ENCODE data around the gene ZNF423.

ZNF423 gene

GRCh38 chr16:49483251-49483650 lies 372.7 kb downstream of the ZNF423 start:
- no peak for DNase-seq

- DNase-seq, result no peak
These were observed 373.2 kb downstream of the ZNF423 start for GRCh38 chr16:49482690-49483089.

GRCh38 chr16:49478616-49479015 lies 377.3 kb downstream of the ZNF423 start:
- no peak for DNase-seq

- no peak for DNase-seq
These were observed 377.8 kb downstream of the ZNF423 start for GRCh38 chr16:49478107-49478506.

GRCh38 chr16:49477250-49477895 lies 378.5 kb downstream of the ZNF423 start:
- no peak for DNase-seq

DNA sequence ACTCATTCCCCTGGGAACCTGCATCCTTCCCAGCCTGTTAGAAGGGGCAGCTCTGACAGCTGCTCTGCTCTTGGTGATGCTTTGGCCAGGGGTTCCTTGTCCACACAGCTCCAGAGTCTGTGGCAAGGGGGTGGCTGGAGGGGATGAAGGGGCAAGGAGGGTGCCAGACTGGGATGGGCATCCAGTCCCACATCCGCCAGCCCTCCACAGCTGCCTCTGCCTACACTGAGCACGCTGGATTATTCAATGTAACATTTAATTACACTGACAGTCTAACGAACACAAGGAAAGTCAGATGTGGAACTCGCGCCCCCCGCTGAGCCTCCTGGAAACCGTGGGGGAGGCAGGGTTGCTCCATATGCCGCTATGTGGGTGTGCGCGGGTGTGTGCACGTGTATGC lies 381.2 kb downstream of the ZNF423 start:
- peak; percentile 67 for DNase-seq

GRCh38 chr16:49473773-49474172 lies 382.1 kb downstream of the ZNF423 start:
- no peak for DNase-seq

DNA sequence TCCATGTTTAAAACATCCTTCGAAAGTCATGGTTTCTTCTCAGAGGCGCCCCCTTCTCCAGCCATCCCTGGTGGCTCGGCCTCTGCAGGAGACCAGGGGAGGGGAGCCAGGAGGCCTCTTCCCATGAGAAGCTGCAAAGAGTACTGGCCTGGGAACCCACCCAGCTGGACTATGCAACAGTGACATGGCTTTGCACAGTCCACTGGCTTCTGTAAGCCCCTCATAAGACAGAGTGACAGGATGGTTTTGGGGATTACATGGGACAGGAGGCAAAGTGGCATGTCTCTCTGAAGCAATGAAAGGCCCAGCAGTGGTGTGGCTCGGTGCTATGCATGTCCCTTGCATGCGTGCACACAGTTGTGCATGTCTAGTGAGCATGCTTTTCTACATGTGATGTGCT lies 382.8 kb downstream of the ZNF423 start:
- no peak for DNase-seq

- DNase-seq, result peak; percentile 81
These were observed 383.3 kb downstream of the ZNF423 start for GRCh38 chr16:49472598-49472997.

DNA sequence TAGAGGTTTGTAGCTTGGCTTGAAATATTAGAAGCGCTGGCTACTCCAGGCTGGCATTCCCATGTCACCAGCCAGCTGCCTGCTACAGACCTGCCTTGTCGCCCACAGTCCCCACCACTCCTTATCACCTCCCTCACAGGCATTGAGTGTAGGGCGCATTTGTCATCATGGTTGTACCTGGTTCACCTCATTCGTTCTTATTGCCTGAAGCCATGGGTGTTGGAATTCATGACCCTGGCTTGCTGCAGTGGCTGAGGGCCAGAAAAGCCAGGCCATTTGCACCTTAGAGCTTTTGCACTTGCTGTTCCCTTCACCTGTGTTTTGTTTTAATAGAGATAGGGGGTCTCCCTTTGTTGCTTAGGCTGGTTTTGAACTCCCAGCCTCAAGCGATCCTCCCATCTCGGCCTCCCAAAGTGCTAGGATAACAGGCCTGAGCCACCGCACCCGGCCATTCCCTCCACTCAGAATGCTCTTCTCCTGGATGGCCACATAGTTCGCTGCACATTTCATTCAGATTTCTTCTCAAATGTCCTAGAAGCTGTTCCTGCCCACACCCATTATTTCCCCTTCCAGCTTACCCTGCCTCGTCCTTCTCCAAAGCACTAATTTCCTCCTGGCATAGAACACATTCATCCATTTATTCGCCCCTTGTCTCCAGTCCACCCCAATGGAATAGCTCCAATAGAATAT lies 384.7 kb downstream of the ZNF423 start:
- no peak for DNase-seq

DNA sequence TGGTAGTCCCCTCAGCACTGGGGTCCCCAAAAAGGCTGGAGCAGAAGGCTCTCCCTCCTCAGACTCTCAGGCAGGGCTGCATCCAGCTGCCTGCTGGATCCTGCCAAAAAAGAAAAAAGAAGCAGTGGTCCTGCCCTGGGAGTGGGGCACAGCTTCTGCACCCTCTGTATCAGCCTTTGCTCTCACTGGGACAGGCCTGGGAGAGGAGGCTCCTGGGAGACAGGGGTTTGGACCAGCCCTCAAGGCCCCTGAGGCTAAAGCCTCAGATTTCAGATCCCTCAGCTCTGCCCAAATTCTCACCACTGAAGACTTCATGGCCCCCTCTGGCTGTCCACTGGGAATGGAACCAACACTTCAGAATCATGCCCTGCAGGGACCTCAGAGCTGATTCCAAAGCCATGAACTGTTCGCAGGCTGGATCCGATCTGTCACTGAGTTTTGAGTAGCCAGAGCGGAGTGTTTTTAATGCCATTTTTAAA lies 385.4 kb downstream of the ZNF423 start:
- no peak for DNase-seq

DNA sequence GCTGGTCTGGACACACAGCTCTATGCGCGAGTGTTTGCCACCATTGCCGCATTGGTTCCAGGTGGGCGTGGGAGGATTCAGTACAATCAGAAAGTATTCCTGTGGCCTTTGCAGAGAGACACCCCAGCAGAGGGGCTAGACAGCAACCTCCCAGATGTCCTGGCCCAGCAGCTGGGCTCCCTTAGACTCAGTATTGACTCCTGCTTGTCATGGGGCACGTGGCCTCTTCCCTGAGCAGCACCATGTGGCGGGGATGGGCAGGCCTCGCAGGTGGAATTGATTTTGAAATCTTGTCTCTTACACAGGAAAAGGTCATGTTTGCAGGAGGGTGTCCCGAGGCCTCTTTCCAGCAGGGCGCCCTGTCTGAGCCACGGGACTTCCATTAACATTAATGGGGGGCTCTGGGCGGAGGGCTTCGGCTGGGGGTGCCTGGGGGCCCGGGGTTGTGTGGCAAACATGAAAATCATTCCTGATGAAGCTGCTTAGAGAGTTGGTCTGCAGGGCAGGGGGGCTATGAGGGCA lies 385.9 kb downstream of the ZNF423 start:
- DNase-seq, result no peak

DNA sequence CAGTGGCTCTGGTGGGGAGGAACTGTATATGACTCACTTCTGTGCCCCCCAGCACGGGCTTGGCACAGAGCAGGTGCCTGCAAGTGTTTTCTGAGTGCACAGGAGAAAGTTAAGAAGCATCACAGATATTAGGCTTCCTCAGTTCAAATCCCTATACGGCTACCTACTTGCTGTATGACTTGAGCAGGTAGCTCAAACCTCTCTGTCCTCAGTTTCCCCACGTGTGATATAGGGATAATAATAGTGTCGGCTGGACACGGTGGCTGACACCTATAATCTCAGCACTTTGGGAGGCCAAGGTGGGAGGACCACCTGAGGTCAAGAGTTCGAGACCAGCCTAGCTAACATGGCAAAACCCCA lies 386.6 kb downstream of the ZNF423 start:
- DNase-seq, result no peak

DNA sequence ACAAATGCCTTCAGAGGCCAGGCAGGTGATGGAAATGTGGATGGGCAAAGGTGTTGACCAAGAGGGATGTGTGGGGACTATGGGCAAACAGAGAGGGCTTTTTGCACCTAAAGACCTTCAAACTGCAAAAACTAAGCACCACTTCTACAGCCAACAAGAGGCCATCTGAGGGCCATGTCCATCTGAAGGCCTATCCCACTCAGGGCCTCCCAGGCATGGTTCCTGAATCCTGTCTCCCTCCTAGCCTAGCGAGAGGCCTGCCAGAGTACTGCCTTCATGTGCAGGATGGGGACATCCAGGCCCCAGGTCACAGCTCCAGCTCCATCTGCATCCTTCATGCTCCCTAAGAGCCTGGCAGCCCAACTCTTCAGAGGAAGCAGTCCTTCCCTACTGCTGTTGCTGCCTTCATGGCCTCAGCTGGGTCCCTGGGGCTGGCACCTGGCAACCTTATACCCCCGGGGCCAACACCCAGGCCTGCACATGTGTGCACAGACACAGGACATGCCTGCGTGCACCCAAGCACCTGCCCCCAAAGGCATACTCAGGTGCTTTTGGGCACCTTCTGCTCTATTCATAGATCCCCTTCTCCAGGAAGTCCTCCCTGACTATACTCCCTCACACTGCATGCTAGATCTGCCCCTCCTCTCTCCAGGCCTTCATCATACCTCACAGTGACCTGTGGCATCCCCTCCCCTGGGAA lies 387.2 kb downstream of the ZNF423 start:
- no peak for DNase-seq

- DNase-seq, result no peak
These were observed 388.2 kb downstream of the ZNF423 start for GRCh38 chr16:49467540-49468372.

GRCh38 chr16:49466881-49467280 lies 389.0 kb downstream of the ZNF423 start:
- no peak for DNase-seq

GRCh38 chr16:49466529-49466831 lies 389.4 kb downstream of the ZNF423 start:
- no peak for DNase-seq

- no peak for DNase-seq
These were observed 390.0 kb downstream of the ZNF423 start for GRCh38 chr16:49465661-49466528.

DNA sequence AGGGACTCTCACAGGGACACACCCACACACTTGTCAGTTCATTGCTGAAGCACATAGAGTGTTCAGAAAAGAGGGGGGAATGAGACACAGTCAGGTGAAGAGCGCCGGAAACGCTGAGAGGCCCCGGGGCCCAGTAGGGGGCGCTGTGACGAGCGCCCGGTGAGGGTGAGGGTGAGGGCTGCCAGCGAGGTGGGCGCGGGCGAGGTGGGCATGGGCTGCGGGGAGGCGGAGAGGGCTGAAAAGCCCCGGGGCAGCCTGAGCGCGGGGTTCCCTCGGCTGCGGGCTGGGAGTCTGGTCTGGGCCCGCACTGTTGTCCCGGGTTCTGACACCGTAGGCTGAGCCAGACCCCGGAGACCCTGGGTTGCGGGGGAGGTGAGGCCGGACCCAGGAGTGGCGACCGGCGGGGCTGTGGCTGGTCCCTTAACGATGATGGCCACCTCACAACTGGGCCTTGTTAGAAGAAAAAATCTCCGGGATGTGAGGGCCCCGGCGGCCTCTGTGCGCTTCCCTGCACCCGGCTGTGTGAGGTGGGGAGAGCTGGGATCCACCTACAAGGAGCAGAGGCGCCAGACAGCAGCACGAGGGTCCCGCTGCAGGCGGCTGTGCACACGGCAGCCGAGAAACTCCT lies 390.9 kb downstream of the ZNF423 start:
- DNase-seq, result no peak

DNA sequence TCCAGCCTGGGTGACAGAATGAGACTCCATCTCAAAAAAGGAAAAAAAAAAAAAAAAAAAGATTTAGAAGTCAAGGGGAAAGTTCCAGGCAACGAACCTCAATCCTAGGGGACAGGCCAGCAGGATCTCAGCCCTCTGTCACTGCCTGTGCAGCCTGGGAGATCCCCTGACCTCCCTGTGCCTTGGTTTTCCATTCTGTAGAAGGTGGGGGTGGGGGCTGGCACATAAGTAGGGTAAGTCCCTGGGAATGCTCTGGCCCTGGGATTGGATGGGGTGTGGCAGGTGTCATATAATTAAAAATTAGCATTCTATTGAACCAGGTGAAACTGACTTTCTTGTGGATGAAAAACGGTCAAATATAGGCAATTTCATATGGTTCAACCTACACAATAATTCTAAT lies 391.8 kb downstream of the ZNF423 start:
- no peak for DNase-seq

- DNase-seq, result no peak
These were observed 392.4 kb downstream of the ZNF423 start for GRCh38 chr16:49463529-49463928.

DNA sequence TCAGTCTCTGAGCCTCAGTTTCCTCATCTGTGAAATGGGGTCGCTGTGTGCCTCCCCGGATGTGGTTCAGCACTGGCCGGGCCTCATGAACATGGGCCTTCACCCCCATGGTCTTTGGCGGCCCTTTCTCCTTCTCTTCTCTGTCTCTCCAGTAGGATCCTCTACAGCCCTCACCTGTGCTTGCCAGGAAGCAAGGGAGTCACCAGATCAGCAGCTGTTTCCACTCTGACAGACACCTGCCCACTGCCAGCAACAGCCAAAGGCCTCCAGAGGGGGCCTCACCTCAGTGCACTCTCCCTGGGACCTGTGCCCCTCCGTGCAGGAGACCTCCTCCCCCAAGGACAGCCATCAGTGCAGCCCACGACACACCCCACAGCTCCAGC lies 392.9 kb downstream of the ZNF423 start:
- no peak for DNase-seq
